OCI-LY3 (cell line): ENCODE measurements around the gene FAM228A.

Experiments used
- H2AFZ ChIP-seq: fragments of 200-600, 300-600 bp; shearing (Covaris generic); 2 replicates; pipeline ENCODE4 v1.6.0; 2014; ENCODE audit warnings: antibody characterized with exemption, low read depth, low read length
- H3K27ac ChIP-seq: fragments of 200-600, 300-600 bp; sonication (generic); 2 replicates; pipeline ENCODE4 v1.5.1; 2014; ENCODE audit warnings: mild to moderate bottlenecking, low read length, moderate library complexity, mixed read lengths
- H3K27me3 ChIP-seq: fragments of 200-600, 300-600 bp; sonication (generic); 2 replicates; pipeline ENCODE4 v1.6.1; 2014; ENCODE audit warnings: low read depth, low read length, mixed read lengths
- H3K36me3 ChIP-seq: fragments of 200-600, 300-600 bp; sonication (generic); replicated peaks from 2 replicates; pipeline ENCODE3; 2014; ENCODE audit warnings: low read depth, low read length, mixed read lengths
- H3K4me1 ChIP-seq: fragments of 300-600, 200-600 bp; sonication (generic); 2 replicates; pipeline ENCODE4 v1.6.1; 2014; ENCODE audit warnings: low read length, mixed read lengths
- H3K4me2 ChIP-seq: fragments of 200-600, 300-600 bp; sonication (generic); 2 replicates; pipeline ENCODE4 v1.6.1; 2014; ENCODE audit warnings: low read length, mixed read lengths
- H3K4me3 ChIP-seq: fragments of 300-600, 200-600 bp; sonication (generic); 2 replicates; pipeline ENCODE4 v1.5.1; 2014; ENCODE audit warnings: antibody characterized with exemption, mild to moderate bottlenecking, low read length, moderate library complexity
- H3K79me2 ChIP-seq: fragments of 300-600, 200-600 bp; shearing (Covaris generic); 2 replicates; pipeline ENCODE4 v1.6.1; 2014; ENCODE audit warnings: mild to moderate bottlenecking, low read length, mixed read lengths
- H3K9ac ChIP-seq: fragments of 300-600, 200-600 bp; shearing (Covaris generic); 2 replicates; pipeline ENCODE4 v1.6.0; 2014; ENCODE audit warnings: mild to moderate bottlenecking, low read length, moderate library complexity
- H3K9me3 ChIP-seq: fragments of 200-600, 300-600 bp; shearing (Covaris generic); 2 replicates; pipeline ENCODE4 v1.6.1; 2014; ENCODE audit warnings: low read length, mixed read lengths; ENCODE audit not compliant: insufficient read depth
- H4K20me1 ChIP-seq: fragments of 200-600, 300-600 bp; sonication (generic); 2 replicates; pipeline ENCODE4 v1.6.1; 2016; ENCODE audit warnings: low read length, mixed read lengths; ENCODE audit not compliant: insufficient read depth
- EZH2phosphoT487 ChIP-seq: fragments of 200-600 bp; shearing (Covaris generic); IDR thresholded peaks from 2 replicates; pipeline ENCODE4 v1.6.1; 2018; ENCODE audit warnings: antibody characterized with exemption, mixed run types, low read depth
- TF ChIP-seq, protein P1 (sequence below): fragments of 200-600, 300-600 bp; sonication (generic); IDR thresholded peaks from 2 replicates; pipeline ENCODE4 v1.5.1; 2014; ENCODE audit warnings: antibody characterized with exemption, low read length, low read depth

The FAM228A gene

DNA sequence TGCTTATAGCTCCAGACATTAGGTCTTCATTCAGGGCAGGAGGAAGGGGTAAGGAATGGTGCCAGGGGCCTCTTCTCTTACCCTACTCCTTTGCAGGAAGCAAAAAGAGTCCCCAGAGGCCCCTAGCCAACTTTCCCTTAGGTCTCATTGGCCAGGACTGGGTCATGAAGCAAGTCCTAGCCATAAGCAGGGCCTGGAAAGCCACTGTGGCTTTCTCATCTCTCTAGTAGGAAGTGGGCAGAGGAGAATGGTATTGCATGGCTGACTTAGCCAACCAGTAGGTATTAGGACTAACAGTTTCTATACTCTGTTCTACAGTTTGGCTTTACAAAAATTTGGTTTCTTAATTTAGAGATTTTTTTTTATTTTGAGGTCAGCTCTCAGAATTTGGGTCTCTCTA is 4.8 kb downstream of the FAM228A start:
- Histone ChIP-seq H3K9me3 (no peaks in the 10 kb centered on the region), H3K27ac (no peak overlapping the region), H4K20me1 (no peaks in the 10 kb centered on the region), H3K27me3 (no peaks in the 10 kb centered on the region), H3K36me3 (no peaks in the 10 kb centered on the region), H2AFZ (no peak overlapping the region), H3K4me2 (no peak overlapping the region), H3K4me1 (no peaks in the 10 kb centered on the region), H3K4me3 (no peak overlapping the region), H3K79me2 (no peaks in the 10 kb centered on the region), H3K9ac (no peak overlapping the region)
- TF ChIP-seq, protein P1, sequence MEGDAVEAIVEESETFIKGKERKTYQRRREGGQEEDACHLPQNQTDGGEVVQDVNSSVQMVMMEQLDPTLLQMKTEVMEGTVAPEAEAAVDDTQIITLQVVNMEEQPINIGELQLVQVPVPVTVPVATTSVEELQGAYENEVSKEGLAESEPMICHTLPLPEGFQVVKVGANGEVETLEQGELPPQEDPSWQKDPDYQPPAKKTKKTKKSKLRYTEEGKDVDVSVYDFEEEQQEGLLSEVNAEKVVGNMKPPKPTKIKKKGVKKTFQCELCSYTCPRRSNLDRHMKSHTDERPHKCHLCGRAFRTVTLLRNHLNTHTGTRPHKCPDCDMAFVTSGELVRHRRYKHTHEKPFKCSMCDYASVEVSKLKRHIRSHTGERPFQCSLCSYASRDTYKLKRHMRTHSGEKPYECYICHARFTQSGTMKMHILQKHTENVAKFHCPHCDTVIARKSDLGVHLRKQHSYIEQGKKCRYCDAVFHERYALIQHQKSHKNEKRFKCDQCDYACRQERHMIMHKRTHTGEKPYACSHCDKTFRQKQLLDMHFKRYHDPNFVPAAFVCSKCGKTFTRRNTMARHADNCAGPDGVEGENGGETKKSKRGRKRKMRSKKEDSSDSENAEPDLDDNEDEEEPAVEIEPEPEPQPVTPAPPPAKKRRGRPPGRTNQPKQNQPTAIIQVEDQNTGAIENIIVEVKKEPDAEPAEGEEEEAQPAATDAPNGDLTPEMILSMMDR: no peak

DNA sequence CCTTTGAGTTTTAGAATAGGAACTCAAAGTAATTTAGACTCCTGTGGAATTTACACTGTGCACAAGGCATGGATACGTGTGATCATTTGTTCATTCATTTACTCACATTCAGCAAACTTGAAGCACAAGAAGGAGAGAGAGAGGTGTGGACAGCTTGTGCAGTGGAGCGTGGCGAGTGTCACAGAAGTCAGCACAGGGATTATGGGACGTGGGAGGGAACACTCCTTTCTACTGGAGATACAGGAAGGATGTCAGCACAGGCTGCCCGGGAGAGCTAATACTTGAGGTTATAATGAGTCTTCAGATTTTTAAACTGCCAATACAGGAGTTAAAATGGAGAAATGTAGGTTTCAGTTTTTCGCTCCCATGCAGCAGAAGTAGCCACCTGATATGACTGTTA is 7.0 kb downstream of the FAM228A start:
- H3K4me1 ChIP-seq: no peaks in the 10 kb centered on the region
- H3K27me3 ChIP-seq: no peaks in the 10 kb centered on the region
- no peak overlapping the region for H3K4me3 ChIP-seq
- H3K36me3 ChIP-seq: no peaks in the 10 kb centered on the region
- H3K4me2 ChIP-seq: 0 out of 2 replicates have a peak overlapping the region, but pooled peaks have one; percentile 5
- TF ChIP-seq, protein P1: no peak
- TF ChIP-seq EZH2phosphoT487: no peak
- no peaks in the 10 kb centered on the region for H3K79me2 ChIP-seq
- H3K9me3 ChIP-seq: no peaks in the 10 kb centered on the region
- H3K9ac ChIP-seq: no peak overlapping the region
- H2AFZ ChIP-seq: no peak overlapping the region
- no peak overlapping the region for H3K27ac ChIP-seq
- no peaks in the 10 kb centered on the region for H4K20me1 ChIP-seq

DNA sequence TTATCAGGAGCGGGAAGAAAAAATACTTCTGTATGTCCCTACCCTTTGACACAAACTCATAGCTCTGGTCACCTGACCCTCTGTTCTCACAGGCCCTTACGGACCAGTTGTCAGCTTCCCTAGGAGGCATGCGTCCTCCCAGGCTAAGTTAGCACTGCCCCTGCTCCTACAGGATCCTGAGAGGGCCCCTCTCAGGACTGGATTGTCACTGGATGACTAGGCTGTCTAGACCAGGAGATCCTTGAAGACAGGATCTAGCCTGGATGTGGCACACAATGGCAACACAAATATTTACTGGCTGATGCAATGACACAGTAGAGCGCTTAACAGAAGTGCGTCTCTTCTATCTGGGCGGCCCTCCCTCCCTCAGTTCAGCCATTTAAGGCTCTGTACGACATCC is 7.7 kb downstream of the FAM228A start:
- Histone ChIP-seq H4K20me1 (no peaks in the 10 kb centered on the region), H3K79me2 (no peaks in the 10 kb centered on the region), H3K9me3 (no peaks in the 10 kb centered on the region)

DNA sequence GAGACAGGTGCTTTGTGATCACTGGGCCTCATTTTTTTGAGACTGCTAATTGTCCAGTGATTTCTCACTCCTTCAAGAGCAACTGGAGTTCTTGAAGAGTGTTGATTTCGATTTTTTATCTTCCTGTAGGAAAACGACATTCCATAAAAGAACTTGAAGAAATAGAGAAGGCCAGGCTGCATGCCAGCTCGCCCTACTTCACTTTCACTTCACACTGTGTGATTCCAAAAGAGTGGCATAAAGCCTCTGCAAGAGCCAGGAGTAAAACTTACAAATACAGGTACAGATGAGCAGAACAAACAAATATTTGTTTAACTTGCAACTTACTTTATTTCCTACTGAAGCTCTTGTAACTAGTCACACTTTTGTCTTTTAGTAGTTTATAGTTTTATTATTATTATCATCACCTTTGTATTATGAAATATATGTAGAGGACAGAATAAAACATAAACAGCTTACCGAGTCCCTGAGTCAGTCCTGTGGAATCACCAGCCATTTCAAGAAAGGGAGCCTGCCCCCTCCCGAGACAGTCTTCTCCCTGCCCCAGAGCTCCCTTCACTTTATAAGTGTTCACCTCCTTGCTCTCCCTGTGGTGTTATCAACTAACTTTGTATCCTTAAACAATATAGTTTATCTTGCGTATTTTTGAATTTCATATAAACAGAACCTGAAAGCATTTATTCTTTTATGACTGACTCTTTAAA is 8.7 kb downstream of the FAM228A start:
- no peaks in the 10 kb centered on the region for H4K20me1 ChIP-seq
- no peaks in the 10 kb centered on the region for H3K79me2 ChIP-seq
- no peak overlapping the region for H3K4me3 ChIP-seq
- no peaks in the 10 kb centered on the region for H3K9me3 ChIP-seq
- H3K27me3 ChIP-seq: no peaks in the 10 kb centered on the region
- no peak overlapping the region for H3K4me2 ChIP-seq
- TF ChIP-seq EZH2phosphoT487: no peak
- TF ChIP-seq, protein P1: no peak
- no peak overlapping the region for H3K27ac ChIP-seq
- no peaks in the 10 kb centered on the region for H3K36me3 ChIP-seq
- no peaks in the 10 kb centered on the region for H3K4me1 ChIP-seq
- H2AFZ ChIP-seq: no peak overlapping the region
- H3K9ac ChIP-seq: no peak overlapping the region

More for the DNA sequence above, 7.7 kb downstream of the FAM228A start:
- Histone ChIP-seq H3K4me2 (no peak overlapping the region), H3K27ac (no peak overlapping the region), H2AFZ (no peak overlapping the region), H3K27me3 (no peaks in the 10 kb centered on the region), H3K9ac (no peak overlapping the region), H3K4me1 (no peaks in the 10 kb centered on the region), H3K36me3 (no peaks in the 10 kb centered on the region), H3K4me3 (no peak overlapping the region)
- TF ChIP-seq EZH2phosphoT487: no peak
- TF ChIP-seq, protein P1: no peak
